D341Med (cell line): ENCODE results near the gene PCDH9.
A peak's percentile ranks its signal among the peaks of the same experiment; 100 is the strongest.

Experiments
- DNase-seq: peaks from one replicate; pipeline ENCODE4 v3.0.0; 2012; ENCODE audit warnings: low spot score

Gene PCDH9

DNA sequence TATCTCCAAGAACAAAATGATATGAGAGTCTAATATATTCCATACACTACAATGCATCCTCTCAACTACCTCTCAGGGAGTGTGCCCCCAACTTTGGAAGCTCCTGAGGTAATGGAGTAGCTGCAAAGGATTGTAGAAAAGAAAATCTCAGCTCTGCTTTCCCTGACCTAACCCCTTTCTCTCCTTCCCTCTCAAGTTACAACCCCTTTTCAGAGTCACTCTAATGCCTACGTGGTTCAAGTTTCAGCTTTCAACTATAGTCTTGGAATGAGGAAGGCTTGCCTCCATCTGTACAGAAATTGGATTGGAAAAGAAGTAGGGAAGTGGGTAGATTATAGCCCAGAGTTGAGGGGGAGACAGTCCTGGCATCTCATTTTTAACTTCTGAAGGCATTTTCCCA, 256.0 kb downstream of the PCDH9 start:
- DNase-seq: no peak

DNA sequence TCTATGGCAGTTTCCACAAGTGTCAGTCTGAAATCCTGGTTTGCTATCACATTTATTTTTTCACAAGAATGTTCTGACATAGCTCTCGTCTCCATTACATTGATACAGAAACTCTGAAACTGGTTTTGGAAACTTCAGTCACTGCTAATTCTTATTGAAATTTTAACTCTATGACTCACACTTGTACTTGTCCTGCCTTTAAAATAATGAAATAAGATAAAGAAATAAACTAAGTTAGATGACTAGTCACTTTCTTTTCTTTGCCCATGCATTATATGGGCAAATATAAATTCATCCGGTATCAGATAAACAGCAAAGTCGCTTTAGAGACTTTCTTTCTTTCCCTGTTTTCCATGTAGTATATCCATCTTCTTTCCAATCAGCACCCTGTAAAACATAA, 257.5 kb downstream of the PCDH9 start:
- no peak for DNase-seq

DNA sequence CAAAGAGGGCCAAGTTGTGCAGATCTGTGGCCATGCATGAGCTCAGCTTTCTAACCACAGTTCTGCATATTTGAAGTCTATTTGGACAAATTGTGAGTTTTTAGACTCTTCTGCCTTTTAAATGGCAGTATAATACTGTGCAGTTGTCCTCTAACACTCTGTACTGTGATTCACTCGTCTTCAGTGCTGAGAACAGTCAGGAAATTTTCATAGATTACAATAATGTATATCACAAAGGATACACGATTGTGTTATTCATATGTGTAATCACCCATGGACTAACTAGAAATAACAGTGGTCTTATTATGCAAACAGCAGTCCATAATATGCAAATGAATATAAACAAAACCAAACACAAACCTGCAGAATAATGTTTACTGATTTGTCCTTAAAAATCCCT, 259.1 kb downstream of the PCDH9 start:
- no peak for DNase-seq

DNA sequence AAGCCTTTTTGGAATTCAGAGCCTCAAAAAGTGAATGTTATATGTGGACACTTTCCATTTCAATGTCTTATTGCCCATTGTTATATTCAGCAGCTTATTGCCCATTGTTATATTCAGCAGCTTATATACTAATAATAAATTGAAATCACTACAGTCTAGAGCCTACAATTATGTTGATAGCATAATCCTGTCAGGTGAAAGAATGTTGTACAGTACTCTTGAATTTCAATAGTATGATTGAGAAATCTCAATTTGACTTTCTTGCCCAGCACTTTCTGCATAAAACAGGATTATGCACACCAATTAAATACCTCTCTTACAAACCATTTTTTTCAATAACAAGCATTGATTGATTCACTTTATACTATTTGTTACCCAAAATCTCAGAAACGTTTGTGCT, 260.8 kb downstream of the PCDH9 start:
- DNase-seq: no peak

DNA sequence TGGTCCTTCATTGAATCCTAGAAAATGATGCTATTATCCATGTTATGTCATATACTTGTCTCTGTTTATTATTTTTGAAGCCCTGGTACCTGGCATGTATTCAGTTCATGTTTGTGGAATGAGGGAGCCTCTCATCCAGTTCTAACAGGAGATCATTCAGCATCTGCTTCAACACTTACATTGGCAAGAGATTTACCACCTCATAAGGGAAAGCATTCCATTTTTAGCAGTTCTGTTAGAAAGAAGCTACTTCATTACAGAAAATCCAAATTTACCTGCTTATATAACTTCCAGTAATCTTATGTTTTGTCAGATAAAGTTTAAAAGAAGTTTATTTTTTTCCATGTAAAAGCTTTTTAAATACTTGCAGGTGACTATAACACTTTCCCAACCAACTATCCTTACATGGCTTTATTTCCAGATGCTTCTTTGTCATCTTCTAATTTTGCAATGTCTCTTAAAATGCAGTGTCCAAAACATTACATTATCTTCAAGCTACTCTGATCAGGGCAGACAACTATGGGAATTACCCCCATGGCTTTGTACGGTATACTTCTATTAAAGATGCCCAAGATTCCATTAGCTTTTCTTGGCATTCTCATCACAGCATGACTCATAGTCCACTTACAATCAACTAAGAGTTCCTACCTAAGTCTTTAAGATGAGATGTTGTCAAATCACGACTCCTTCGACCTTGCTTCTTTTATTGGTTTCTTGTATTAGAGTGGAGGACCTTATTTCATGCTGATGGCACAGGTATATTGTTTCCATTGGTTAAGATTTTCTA, 262.1 kb downstream of the PCDH9 start:
- DNase-seq: no peak

DNA sequence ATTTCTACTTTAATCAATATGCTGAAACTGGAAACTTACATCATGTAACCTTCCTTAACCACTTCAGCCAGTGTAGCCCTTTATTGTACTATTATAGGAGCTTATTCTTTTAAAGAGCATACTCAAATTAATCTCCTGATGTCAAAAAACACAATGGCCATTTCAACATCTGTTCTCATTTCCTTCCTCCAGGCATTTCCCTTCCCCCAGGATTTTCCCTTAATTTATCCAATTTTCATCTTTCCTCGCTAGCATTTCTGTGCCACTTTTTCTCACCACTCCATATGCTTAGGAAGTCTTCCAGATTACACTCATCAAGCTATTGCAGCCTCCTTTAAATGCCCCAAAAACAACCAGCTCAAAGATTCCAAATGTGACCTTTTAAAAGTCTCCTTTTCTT, 265.0 kb downstream of the PCDH9 start:
- DNase-seq: no peak

DNA sequence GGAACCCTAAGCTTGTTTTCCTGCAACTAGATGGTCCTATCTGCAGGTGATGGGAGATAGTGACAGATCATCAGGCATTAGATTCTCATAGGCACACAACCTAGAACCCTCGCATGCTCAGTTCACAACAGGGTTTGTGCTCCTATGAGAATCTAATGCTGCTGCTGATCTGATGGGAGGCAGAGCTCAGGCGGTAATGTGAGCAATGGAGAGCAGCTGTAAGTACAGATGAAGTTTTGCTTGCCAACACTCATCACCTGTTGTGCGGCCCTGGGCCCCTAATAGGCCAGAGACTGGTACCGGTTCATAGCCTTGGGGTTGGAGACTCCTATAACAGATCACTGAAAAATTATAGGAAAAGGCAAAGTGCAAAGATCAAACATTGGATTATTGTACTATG, 267.2 kb downstream of the PCDH9 start:
- no peak for DNase-seq

DNA sequence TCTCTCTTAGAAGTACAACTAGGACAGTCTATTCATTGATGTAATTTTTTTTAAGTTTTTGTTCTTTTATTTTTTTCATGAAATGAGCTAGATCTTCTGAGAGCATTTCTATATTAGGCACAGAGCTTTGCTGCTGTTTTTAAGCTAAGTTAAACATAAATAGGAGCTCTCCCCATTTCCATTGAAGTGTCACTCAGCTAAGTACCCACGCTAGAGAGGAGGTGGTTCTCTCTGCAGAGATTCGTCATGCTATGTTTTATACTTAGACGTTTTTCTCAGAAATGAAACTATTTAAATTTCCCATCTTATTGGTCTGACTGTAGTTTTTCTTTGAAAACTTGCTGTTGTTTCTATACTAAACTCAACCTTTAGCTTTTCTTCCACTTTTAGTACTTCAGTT, 271.5 kb downstream of the PCDH9 start:
- no peak for DNase-seq

DNA sequence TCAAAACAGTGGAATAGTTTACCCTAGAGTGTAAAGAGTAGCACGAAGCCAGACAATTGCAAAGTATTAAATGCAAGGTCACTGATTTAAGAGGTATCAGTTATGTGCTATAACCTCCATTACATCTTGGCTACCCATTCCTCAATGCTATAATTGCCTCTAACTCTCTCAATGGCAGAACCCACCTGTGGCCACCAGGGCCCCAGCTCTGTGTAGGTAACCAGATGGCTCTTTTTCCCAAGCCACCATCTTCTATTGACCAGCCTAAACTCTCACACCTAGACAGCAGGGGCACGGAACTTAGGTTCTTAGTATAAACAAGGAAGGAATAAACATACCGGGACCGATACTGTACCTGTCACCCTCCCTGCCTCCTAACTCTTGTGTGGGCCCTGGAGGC, 277.6 kb downstream of the PCDH9 start:
- DNase-seq: no peak

DNA sequence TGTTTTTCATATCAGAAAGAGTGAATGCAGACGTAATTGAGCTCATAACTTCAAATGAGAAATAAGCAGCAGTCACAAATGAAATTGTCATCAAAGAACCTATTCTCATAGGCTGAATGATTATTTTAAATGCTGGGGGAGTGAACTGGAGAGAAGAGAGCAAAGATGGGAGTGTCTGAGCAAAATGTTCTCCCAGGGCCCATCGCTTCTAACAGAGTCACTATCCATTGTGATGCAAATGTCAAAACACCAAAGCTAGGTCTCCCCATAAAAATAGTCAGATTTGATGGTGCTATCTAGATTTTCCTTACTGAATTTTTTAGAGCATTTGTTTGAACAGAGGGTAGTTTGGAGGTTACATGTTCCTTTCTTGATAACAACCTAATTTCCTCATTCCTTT, 278.7 kb downstream of the PCDH9 start:
- DNase-seq: no peak

DNA sequence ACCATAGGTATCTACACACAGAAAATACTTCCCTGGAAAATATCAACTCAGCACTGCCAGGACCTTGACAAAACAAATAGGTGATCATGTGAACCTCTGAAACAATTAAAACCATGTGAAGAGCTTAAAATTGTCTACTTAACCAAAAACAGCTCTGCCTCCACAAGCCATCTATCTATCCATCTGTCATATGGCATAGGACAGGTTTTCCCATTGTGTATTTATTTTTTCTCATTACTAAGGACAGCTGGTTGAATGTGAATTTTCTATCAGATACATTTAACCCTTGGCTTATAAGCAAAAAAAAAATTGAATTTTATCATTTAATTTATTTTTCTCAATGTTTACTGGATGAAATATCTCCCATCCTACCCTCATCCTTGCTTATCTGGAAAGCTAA, 279.5 kb downstream of the PCDH9 start:
- no peak for DNase-seq

DNA sequence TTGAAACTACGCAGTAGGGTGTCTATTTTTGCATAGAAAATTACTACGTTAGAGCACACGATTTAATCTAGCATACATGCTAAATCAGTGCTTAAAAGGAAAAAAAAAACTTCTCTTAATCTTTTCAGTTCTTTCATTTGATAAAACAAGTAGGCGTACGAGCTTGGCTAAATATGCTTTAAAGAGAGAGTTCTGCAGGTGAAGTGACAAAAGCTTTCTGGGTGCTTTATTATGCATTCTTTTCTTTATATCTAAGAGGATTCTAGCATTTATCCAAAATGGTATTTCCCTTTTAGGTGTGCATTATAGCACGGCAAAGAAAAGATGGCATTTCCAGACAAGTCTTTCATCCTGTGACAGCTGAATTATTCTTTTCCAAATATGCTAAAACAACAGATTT, 281.2 kb downstream of the PCDH9 start:
- DNase-seq: no peak

DNA sequence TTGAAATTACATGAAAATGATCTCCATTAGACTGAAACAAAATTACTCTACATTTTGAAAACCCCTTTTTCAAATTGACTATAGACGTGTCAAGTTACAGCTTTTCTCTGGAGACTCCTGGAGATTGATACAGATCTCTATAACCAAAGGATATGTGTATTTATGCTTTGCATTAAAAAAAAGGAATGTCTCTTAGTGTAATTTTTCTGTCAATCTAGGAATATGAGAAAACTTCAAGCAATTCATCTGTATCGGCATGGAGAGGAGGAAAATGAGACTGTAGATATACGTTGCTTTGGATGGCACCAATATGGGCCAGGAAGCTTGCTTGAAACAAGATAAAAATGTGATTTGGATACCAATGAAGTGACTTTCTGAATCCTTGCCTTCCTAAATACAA, 286.6 kb downstream of the PCDH9 start:
- no peak for DNase-seq

DNA sequence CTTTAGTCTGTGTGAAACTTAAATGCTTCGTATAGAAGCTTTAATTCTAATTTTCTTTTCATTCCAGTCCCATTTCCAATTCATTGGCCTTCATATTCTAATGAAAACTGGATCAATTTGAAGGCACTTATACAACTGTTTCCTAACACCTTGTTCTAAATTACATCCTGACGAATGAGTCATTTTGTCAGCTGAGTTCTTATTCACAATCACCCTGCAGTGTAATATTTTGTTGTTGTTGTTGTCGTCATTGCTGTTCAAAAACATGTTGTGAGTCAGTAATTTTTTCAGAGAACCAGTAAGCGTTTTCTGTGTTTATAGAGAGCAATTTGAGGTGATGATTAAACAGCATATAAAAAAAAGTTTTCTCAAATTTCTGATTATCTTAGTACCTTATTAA, 290.0 kb downstream of the PCDH9 start:
- DNase-seq: no peak

DNA sequence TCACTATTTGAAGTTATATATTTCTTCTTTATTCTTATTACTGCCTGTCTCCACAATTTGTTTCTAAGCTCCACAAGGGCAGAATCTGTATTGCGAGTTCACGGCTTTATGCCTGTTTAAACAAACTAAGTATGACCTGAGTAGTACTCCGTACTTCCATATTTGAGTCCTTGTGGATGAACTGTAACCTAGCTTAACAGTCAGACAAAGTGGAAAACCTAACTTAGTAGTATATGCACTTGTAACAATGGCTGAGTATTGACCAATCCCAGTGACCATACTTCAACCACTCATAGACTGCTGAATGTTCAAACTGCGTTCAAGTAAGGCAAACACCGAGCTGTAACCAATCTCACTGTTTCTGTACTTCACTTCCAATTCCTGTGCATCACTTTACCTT, 292.7 kb downstream of the PCDH9 start:
- no peak for DNase-seq

DNA sequence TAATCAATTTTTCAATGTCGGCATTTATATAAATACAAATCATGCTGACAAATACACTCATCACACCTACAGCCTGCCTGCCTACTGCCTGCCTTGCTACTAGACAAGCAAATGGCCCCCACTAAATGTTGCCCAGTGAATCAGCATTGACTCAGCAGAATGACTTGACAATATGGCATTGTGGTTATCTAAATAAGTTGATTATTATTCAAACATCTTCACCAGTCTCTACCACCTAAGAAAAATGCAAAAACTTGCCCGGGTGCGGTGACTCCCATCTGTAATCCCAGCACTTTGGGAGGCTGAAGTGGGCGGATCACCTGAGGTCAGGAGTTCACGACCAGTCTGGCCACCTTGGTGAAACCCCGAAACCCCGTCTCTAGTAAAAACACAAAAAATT, 296.1 kb downstream of the PCDH9 start:
- DNase-seq: no peak

DNA sequence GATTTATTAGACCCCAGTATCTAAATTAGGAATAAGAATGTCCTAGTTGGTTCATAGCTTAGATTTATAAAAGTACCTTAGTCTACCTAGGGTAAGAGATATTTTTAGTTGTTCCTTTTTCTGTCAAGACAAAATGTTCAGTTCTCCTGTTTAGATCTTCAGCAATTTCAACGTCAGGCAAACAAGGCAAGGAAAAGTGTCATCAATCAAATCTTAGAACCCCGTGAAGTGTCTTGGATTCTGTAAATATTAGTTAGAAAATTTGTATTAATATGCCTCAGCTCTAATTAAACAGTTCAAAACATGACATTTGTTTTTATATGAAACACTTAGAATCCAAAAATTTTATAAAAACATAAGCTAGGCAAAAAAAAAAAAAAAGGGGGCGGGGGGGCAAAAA, 296.6 kb downstream of the PCDH9 start:
- no peak for DNase-seq

DNA sequence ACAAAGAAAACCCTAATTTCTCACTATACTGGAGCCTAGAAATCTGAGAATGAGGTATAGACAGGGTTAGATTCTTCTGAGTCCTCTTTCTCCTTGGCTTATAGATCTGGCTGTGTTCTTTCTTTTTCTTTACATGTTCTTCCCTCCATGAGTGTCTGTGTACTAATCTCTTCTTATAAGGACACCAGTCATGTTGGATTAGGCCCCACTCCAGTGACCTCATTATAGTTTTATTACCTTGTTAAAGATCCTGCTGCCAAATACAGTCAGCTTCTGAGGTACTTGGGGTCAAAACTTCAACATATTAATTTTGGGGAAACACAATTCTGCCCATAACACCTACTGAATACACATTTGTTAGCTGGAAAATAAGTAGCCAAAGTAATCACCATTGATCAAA, 302.6 kb downstream of the PCDH9 start:
- no peak for DNase-seq

DNA sequence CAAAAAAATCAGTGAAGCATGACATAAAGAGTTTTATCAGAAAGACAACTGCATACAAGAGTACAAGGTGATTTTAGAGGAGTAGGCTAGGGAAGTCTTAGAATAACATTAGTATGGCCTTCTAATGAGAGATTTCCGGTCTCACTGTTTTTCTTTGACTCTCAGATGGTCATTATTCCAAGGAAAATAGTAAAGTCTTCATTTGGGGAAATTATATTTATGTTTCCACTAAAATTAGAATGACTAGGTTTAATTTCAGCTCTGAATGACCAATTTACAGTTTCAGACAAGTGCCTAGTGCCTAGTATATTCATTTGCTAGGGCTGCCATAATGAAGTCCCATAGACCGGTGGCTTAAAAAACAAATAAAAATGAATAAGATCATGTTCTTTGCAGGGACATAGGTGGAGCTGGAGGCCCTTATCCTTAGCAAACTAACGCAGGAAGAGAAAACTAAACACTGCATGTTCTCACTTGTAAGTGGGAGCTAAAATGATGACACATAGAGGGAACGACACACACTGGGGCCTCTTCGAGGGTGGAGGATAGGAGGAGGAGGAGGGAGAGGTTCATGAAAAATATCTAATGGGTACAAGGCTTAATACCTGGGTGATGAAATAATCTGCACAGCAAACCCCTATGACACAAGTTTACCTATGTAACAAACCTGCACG, 303.1 kb downstream of the PCDH9 start:
- no peak for DNase-seq

DNA sequence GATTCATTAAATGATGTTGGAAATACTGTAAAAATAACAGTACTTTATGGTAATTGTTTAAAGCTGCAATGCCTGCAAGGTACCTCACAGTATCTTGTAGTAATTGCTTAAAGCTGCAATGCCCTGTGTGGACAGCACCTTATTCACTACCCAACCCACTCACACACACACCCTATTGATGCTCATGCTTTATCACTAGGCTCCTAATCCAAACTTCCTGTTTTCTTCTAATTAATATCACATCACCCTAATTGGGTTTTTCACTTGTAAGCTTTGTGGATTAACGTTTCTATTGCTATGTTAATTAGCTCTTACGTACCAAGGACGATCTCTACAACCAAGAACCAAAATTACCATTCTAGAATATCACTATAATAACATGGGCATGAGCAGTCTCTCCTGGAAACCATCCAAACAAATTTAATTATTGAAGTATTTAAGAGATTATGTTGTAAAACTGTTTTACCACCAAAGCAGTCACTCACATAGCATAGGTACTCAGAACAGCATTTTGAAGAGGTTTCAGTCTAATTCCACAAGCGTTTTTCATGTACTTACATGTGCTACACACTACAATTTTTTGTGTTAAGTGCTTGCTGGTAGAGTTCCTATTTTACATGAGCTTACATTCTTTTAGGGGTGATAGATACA, 303.8 kb downstream of the PCDH9 start:
- DNase-seq: peak; percentile 23

DNA sequence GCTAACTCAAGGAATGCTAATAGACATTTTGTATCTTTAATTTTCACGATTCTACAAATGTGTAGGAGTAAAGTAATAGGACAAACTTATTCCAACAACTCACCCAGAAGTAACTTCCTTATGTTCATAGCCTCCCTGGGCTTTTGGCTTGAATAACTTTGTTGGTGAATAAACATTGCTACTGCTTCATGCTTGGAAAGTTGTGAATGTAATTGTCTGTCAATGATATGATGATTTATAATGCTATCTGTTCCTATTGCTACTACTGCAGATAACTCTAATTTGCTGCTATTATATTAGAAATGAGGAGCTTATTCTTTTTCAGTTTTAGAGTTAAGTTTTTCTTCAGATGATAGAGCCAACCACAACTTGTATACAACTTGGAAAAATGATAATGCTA, 307.7 kb downstream of the PCDH9 start:
- no peak for DNase-seq

DNA sequence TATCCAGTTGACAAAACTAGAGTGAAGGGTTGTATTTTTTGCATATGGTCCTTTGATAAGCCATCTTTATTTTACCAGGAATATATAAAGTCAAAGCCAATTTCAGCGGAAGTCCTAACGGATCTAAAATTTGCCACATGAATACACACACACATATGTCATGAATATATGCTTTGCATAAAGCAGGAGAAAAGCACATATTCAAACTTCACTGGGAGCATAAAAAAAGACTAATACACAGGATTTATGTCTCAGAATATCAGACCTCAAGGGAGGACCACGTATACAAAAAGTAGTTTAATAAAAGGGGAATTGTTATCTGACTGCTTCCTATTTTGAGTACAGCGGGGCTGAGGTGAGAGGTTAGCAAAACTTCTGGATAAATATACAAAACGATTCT, 308.7 kb downstream of the PCDH9 start:
- no peak for DNase-seq

DNA sequence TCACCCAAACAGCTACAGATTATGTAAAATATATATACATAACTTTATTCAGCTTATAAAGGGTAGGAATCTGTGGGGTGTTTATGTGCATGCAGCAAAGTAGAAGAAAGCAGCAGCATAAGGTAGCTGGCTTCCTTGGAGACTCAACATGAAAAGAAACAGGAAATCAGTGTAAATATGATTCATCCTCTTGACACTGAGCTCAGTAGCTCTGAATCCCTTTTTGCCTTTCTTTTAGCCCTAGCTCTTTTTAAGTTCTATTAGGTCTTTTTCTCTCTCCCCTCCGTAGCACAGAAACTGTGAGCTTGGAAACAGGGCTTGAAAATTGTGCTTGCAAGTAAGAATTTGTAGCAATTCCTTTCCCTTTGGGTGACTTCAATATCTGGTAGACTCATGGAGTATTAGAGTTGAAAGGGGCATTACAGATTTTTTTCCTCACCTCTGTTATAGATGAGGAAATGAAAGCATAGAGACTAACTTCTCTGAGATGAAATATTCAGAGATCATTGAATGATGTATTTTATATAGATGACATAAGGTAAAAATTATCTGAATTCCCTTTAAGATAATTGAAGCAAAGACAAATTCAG, 314.4 kb downstream of the PCDH9 start:
- DNase-seq: no peak
